Measurements from ENCODE around the gene RUSC1. TPM values are rescaled to one million over a fixed set of nuclear protein-coding genes. Genes with fewer than 3 reads are reported as not detected.

RUSC1 gene
- total RNA-seq, 1 experiment from 2014 or later: 68.8 TPM

DNA sequence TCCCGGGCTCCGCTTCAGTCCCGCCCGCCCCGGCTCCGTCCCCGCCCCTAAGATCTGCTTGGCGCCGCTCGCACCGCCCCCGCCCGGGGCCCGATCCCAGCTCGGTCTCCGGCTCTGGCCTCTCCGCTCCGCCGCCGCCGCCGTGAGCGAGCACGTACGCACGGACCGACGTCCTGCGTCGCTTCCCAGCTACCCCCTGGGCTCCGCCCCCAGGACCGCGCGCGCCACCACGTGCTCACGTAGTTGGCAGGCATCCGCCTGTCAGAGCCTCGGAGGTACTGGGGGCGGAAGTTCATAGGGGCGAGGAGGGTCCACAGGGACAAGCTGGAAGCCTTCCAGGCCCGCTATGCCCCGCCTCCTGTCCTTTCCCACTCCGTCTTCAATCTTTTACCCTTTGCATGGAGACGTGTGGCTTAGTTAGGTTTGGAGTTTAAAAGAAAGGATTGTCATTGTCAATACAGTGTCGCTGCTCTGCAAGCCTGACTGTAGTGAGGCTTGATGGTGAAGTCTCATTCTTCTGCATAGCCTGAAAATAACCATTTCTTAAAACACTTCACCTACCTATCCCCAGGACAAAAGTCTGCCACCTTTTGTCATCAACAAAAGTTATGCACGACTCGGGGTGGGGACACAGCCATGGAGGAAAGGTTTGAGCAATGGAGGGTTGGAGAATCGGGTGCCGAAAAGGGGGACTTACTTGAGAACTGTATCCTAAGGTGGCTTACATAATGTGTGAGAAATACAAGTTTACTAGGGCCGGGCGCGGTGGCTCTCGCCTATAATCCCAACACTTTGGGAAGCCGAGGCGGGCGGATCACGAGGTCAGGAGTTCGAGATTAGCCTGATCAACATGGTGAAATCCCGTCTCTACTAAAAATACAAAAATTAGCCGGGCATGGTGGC is 47.1 kb upstream of the RUSC1 start, which contains the start of gene CLK2 (continued):
- TF ChIP-seq NR1H2 (CRISPR knock-in tag; IDR thresholded peaks at IDR 0.05) (no peak), JAZF1 (CRISPR knock-in tag; IDR thresholded peaks at IDR 0.05) (no peak), ZNF121 (CRISPR knock-in tag; IDR thresholded peaks at IDR 0.05) (no peak), ATF1 (CRISPR knock-in tag; IDR thresholded peaks at IDR 0.05) (no peak), ZNF423 (CRISPR knock-in tag; IDR thresholded peaks at IDR 0.05) (no peak), ZNF281 (CRISPR knock-in tag; IDR thresholded peaks at IDR 0.05) (no peak), HMGXB4 (CRISPR knock-in tag; IDR thresholded peaks at IDR 0.05) (peak; percentile 71; the same call in 1 of the 2 replicates), ATF2 (CRISPR knock-in tag; IDR thresholded peaks at IDR 0.05; ENCODE audit: borderline replicate concordance, low read depth) (no peak), ZNF232 (CRISPR knock-in tag; IDR thresholded peaks at IDR 0.05) (peak; percentile 80; the same call in 1 of the 2 replicates), SMAD3 (CRISPR knock-in tag; IDR thresholded peaks at IDR 0.05; ENCODE audit: borderline replicate concordance) (no peak), RORB (CRISPR knock-in tag; IDR thresholded peaks at IDR 0.05) (no peak), JUN (CRISPR knock-in tag; IDR thresholded peaks at IDR 0.05) (no peak), E2F1 (CRISPR knock-in tag; IDR thresholded peaks at IDR 0.05) (no peak), PREB (CRISPR knock-in tag; IDR thresholded peaks at IDR 0.05; ENCODE audit: borderline replicate concordance) (no peak), ZNF317 (CRISPR knock-in tag; IDR thresholded peaks at IDR 0.05; ENCODE audit: borderline replicate concordance, low read depth) (no peak), GTF2I (CRISPR knock-in tag; conservative IDR thresholded peaks at IDR 0.05) (no peak)
- TF ChIP-seq, protein P1, sequence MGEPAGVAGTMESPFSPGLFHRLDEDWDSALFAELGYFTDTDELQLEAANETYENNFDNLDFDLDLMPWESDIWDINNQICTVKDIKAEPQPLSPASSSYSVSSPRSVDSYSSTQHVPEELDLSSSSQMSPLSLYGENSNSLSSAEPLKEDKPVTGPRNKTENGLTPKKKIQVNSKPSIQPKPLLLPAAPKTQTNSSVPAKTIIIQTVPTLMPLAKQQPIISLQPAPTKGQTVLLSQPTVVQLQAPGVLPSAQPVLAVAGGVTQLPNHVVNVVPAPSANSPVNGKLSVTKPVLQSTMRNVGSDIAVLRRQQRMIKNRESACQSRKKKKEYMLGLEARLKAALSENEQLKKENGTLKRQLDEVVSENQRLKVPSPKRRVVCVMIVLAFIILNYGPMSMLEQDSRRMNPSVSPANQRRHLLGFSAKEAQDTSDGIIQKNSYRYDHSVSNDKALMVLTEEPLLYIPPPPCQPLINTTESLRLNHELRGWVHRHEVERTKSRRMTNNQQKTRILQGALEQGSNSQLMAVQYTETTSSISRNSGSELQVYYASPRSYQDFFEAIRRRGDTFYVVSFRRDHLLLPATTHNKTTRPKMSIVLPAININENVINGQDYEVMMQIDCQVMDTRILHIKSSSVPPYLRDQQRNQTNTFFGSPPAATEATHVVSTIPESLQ (CRISPR knock-in tag; IDR thresholded peaks at IDR 0.05): no peak
- TF ChIP-seq, protein P2, sequence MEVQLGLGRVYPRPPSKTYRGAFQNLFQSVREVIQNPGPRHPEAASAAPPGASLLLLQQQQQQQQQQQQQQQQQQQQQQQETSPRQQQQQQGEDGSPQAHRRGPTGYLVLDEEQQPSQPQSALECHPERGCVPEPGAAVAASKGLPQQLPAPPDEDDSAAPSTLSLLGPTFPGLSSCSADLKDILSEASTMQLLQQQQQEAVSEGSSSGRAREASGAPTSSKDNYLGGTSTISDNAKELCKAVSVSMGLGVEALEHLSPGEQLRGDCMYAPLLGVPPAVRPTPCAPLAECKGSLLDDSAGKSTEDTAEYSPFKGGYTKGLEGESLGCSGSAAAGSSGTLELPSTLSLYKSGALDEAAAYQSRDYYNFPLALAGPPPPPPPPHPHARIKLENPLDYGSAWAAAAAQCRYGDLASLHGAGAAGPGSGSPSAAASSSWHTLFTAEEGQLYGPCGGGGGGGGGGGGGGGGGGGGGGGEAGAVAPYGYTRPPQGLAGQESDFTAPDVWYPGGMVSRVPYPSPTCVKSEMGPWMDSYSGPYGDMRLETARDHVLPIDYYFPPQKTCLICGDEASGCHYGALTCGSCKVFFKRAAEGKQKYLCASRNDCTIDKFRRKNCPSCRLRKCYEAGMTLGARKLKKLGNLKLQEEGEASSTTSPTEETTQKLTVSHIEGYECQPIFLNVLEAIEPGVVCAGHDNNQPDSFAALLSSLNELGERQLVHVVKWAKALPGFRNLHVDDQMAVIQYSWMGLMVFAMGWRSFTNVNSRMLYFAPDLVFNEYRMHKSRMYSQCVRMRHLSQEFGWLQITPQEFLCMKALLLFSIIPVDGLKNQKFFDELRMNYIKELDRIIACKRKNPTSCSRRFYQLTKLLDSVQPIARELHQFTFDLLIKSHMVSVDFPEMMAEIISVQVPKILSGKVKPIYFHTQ (CRISPR knock-in tag; IDR thresholded peaks at IDR 0.05): no peak
- TF ChIP-seq, protein P3, sequence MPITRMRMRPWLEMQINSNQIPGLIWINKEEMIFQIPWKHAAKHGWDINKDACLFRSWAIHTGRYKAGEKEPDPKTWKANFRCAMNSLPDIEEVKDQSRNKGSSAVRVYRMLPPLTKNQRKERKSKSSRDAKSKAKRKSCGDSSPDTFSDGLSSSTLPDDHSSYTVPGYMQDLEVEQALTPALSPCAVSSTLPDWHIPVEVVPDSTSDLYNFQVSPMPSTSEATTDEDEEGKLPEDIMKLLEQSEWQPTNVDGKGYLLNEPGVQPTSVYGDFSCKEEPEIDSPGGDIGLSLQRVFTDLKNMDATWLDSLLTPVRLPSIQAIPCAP (CRISPR knock-in tag; IDR thresholded peaks at IDR 0.05): no peak; the same call in 1 of the 2 replicates
- TF ChIP-seq, protein P4, sequence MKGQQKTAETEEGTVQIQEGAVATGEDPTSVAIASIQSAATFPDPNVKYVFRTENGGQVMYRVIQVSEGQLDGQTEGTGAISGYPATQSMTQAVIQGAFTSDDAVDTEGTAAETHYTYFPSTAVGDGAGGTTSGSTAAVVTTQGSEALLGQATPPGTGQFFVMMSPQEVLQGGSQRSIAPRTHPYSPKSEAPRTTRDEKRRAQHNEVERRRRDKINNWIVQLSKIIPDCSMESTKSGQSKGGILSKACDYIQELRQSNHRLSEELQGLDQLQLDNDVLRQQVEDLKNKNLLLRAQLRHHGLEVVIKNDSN (CRISPR knock-in tag; IDR thresholded peaks at IDR 0.05): peak; percentile 95
- TF ChIP-seq, protein P5, sequence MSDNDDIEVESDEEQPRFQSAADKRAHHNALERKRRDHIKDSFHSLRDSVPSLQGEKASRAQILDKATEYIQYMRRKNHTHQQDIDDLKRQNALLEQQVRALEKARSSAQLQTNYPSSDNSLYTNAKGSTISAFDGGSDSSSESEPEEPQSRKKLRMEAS (CRISPR knock-in tag; IDR thresholded peaks at IDR 0.05): peak; percentile 98

Data from WTC11 (cell line).